ENCODE data around the gene ERMARD.

DNA sequence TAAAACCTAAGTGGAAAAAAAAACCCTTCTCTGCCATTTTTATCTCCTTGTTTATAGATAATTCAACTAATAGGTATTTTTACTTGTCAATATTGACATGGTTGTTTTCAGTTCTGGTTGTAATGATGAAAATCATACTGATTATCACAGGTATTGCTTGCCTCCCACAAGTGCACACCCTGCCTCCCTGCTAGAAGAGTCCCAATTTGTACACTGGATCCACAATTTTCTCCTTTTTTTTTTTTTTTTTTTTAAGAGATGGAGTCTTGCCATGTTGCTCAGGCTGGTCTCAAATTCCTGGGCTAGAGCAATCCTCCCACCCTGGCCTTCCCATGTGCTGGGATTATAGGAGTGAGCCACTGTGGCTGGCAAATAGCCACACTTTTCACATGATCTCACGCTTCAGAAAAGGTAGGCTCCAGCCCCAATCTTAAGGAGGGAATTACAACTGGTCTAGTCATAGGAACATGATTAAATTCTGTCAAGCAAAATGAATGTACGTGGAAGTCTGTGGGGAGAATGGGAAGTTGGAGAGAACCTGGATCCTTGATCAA, 12.4 kb upstream of the ERMARD start:
- TF ChIP-seq EZH2 (optimal IDR thresholded peaks at IDR 0.05; ENCODE audit: low read depth, low read length): no peak
- TF ChIP-seq, protein P1, sequence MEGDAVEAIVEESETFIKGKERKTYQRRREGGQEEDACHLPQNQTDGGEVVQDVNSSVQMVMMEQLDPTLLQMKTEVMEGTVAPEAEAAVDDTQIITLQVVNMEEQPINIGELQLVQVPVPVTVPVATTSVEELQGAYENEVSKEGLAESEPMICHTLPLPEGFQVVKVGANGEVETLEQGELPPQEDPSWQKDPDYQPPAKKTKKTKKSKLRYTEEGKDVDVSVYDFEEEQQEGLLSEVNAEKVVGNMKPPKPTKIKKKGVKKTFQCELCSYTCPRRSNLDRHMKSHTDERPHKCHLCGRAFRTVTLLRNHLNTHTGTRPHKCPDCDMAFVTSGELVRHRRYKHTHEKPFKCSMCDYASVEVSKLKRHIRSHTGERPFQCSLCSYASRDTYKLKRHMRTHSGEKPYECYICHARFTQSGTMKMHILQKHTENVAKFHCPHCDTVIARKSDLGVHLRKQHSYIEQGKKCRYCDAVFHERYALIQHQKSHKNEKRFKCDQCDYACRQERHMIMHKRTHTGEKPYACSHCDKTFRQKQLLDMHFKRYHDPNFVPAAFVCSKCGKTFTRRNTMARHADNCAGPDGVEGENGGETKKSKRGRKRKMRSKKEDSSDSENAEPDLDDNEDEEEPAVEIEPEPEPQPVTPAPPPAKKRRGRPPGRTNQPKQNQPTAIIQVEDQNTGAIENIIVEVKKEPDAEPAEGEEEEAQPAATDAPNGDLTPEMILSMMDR (IDR thresholded peaks at IDR 0.05; ENCODE audit: low read length): no peak

Data from MM.1S (cell line).